C4-2B (cell line): ENCODE data around the gene POLR2H.

Experiments
- H3K27ac ChIP-seq: fragments of 450-650 bp; 2 replicates; pipeline ENCODE4 v1.5.1; 2017
- CTCF ChIP-seq: fragments of 450-650 bp; conservative IDR thresholded peaks from 2 replicates; pipeline ENCODE4 v1.5.1; 2017; ENCODE audit warnings: mild to moderate bottlenecking
- ZFX ChIP-seq: fragments of 450-650 bp; IDR thresholded peaks from 2 replicates; pipeline ENCODE4 v1.6.1; 2017

Gene POLR2H

GRCh38 chr3:184341925-184342324 is 19.6 kb upstream of the POLR2H start:
- no peak overlapping the region for H3K27ac ChIP-seq
- no peak for TF ChIP-seq CTCF
- TF ChIP-seq ZFX, result no peak

GRCh38 chr3:184343200-184343876 is 18.2 kb upstream of the POLR2H start:
- TF ChIP-seq CTCF (no peak), ZFX (no peak)
- no peak overlapping the region for H3K27ac ChIP-seq

- TF ChIP-seq CTCF (no peak), ZFX (no peak)
- H3K27ac ChIP-seq, result no peak overlapping the region
Observed at GRCh38 chr3:184344579-184345316, 16.8 kb upstream of the POLR2H start.

DNA sequence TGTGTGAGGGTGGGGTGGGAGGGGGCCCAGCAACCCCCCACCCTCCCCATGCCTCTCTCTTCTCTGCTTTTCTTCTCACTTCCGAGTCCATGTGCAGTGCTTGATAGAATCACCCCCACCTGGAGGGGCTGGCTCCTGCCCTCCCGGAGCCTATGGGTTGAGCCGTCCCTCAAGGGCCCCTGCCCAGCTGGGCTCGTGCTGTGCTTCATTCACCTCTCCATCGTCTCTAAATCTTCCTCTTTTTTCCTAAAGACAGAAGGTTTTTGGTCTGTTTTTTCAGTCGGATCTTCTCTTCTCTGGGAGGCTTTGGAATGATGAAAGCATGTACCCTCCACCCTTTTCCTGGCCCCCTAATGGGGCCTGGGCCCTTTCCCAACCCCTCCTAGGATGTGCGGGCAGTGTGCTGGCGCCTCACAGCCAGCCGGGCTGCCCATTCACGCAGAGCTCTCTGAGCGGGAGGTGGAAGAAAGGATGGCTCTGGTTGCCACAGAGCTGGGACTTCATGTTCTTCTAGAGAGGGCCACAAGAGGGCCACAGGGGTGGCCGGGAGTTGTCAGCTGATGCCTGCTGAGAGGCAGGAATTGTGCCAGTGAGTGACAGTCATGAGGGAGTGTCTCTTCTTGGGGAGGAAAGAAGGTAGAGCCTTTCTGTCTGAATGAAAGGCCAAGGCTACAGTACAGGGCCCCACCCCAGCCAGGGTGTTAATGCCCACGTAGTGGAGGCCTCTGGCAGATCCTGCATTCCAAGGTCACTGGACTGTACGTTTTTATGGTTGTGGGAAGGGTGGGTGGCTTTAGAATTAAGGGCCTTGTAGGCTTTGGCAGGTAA is 16.0 kb upstream of the POLR2H start:
- no peak overlapping the region; the same call in 1 of the 2 replicates for H3K27ac ChIP-seq
- no peak for TF ChIP-seq ZFX
- peak; percentile 86 for TF ChIP-seq CTCF

DNA sequence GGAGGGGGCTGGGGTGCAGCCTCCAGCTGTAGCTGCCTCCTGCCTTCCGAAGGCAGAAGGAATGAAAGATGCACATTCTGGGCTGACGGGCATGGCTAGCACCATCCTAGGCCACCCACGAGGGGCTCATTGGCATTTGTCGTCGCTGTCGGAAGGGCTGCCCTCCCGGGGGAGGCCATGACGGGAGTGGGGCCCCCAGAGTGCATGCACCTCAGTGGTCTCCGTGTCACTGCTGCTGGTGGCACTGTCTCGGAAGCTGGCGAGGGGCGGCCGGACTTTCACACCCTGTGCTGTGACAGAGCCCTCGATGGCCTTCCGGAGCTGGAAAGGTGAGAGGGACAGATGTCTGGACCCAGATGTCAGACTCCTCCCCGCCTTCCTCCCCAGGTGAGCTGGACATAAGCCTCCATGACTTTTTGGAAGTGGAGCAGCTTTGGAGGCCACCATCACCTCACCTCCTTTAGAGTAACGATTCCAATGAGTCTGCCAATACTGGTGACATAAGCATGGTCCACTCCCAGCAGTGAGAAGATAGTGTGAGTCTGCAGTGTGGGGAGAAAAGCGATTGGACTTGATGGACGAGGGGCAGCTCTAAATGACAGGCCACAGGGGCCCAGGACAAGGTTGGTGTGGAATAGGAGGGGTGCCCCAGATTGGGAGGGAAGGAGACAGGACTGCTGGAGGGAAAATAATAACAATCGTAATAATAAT is 14.9 kb upstream of the POLR2H start:
- TF ChIP-seq ZFX (no peak), CTCF (no peak)
- H3K27ac ChIP-seq, result no peak overlapping the region

- TF ChIP-seq CTCF, result no peak
- TF ChIP-seq ZFX, result no peak
- no peak overlapping the region for H3K27ac ChIP-seq
Observed at GRCh38 chr3:184347321-184348056, 14.0 kb upstream of the POLR2H start.
